ENCODE data around the gene SLC37A2. TPM values are rescaled to one million over a fixed set of nuclear protein-coding genes. Genes with fewer than 3 reads are reported as not detected.

Gene SLC37A2
- total RNA-seq, 6 experiments from 2014 or later, result 1.7 to 4.5 (median 3.7) TPM

DNA sequence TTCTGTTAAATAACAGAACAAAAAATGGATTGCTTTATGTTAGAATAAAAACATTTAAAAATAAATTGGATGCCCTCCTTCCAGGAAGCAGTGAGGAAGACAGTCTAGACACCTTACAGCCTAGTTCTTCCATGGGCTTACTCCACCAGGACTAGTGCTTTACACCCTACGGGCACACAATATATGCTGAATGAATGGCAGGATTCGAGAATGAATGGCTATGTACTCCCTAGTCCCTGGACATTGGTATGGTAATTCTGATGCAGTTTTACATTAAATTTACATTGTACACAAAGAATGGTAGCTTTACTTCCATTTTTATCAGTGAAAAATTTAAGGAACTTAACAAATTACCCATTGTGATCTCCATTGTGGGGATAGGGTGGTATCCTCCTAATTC is 31.6 kb downstream of the SLC37A2 start:
- no peak overlapping the region for H3K27ac Mint-ChIP-seq
- DNase-seq, result no peak
- TF ChIP-seq, protein P1, sequence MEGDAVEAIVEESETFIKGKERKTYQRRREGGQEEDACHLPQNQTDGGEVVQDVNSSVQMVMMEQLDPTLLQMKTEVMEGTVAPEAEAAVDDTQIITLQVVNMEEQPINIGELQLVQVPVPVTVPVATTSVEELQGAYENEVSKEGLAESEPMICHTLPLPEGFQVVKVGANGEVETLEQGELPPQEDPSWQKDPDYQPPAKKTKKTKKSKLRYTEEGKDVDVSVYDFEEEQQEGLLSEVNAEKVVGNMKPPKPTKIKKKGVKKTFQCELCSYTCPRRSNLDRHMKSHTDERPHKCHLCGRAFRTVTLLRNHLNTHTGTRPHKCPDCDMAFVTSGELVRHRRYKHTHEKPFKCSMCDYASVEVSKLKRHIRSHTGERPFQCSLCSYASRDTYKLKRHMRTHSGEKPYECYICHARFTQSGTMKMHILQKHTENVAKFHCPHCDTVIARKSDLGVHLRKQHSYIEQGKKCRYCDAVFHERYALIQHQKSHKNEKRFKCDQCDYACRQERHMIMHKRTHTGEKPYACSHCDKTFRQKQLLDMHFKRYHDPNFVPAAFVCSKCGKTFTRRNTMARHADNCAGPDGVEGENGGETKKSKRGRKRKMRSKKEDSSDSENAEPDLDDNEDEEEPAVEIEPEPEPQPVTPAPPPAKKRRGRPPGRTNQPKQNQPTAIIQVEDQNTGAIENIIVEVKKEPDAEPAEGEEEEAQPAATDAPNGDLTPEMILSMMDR (IDR thresholded peaks at IDR 0.05), result no peak
- peaks cover 21% of the 10 kb centered on the region for H3K4me1 Mint-ChIP-seq (ENCODE audit: low read depth)
- H3K4me3 Mint-ChIP-seq, result no peak overlapping the region
- H3K9me3 Mint-ChIP-seq, result no peaks in the 10 kb centered on the region
- peaks cover 6% of the 10 kb centered on the region; the same call in 1 of the 2 replicates for H3K36me3 Mint-ChIP-seq (ENCODE audit: low read depth)
- H3K27me3 Mint-ChIP-seq (ENCODE audit: insufficient read depth), result no peaks in the 10 kb centered on the region; the same call in none of the 2 replicates

DNA sequence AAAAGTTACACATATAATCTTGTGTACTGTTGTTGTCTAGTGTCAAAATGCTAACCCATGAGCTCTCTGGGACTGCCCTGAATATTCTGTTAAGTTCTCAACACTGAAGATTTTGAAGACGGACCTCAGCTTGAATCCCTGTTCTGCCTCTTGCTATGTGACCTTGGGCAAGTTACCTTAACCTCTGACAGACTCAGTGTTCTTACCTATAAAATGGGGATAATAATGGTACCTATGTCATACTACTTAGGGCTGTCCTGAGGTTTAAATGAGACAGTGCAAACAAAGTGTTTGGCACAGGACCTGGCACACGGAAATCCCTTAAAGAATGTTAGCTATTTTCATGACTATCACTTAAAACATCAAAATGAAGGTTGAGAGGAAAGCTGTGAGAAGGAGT is 37.0 kb downstream of the SLC37A2 start:
- Mint-ChIP-seq H3K9me3 (no peaks in the 10 kb centered on the region), H3K27ac (no peak overlapping the region), H3K4me3 (no peak overlapping the region), H3K4me1 (ENCODE audit: low read depth) (no peaks in the 10 kb centered on the region), H3K27me3 (ENCODE audit: insufficient read depth) (no peaks in the 10 kb centered on the region), H3K36me3 (ENCODE audit: low read depth) (peaks cover 19% of the 10 kb centered on the region)
- TF ChIP-seq, protein P1 (IDR thresholded peaks at IDR 0.05), result no peak
- DNase-seq, result no peak

DNA sequence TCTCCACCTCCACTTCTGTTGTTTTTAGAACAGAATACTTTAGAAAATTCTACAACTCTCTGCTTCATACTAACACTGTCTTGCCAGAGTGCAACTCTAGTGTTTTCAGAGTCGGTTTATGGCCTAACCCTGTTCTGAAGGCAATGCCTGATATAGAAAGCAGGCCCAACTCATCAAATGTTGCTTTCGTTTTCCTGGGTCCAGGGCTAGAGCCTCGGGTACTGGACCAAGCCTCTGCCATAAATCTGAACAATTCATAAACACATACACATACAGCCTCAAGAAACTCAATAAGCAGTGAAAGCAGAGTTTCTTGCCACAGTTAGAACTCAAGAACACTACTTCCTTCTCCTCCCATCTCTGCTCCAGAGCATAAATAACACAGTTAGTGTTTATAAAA is 38.5 kb downstream of the SLC37A2 start:
- Mint-ChIP-seq H3K4me3 (no peak overlapping the region), H3K9me3 (no peaks in the 10 kb centered on the region), H3K4me1 (ENCODE audit: low read depth) (no peaks in the 10 kb centered on the region), H3K27ac (no peak overlapping the region), H3K36me3 (ENCODE audit: low read depth) (peaks cover 19% of the 10 kb centered on the region), H3K27me3 (ENCODE audit: insufficient read depth) (no peaks in the 10 kb centered on the region)
- TF ChIP-seq, protein P1 (IDR thresholded peaks at IDR 0.05), result no peak
- DNase-seq, result no peak

DNA sequence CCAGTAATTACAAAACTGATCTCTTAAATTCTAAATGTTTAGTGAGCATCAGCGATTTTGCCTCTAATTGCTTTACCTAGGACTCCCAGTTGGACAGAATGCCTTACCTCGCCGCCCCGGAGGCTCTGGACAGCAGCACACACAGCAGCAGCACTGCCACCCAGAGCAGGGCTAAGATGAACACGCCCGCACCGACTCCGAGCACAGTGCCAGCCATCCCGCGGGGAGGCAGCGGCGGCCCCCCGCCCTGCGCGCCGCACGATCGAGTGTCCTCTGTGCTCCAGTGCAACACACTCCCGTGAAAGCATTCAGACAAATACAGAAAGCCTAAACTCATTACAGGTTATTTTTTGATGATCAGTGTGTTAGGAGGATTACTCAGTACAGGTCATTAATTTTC is 38.9 kb downstream of the SLC37A2 start:
- Mint-ChIP-seq H3K36me3 (ENCODE audit: low read depth) (peaks cover 17% of the 10 kb centered on the region), H3K27me3 (ENCODE audit: insufficient read depth) (no peaks in the 10 kb centered on the region), H3K27ac (no peak overlapping the region), H3K4me1 (ENCODE audit: low read depth) (no peaks in the 10 kb centered on the region), H3K9me3 (no peaks in the 10 kb centered on the region), H3K4me3 (no peak overlapping the region)
- TF ChIP-seq, protein P1 (IDR thresholded peaks at IDR 0.05), result no peak
- DNase-seq, result no peak

DNA sequence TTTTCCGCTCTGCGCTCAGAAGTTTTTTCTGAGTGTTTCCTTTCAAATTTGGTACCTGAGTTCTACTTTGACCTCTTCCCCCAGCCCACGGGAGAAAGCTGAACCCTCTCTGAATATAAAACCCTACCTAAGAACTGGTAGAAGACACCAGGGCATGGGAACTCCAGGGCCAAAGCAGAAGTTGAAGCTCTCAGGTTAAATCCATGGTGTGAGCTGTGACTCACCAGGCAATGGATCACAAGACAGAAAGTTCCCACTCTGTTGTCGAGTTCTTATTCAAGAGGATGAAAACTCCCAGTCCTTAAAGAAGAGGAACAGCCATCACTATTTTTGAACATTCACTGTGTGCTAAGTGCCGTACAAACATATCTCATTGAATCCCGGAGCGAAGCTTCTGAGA is 39.4 kb downstream of the SLC37A2 start:
- TF ChIP-seq, protein P1 (IDR thresholded peaks at IDR 0.05), result no peak
- Mint-ChIP-seq H3K4me1 (ENCODE audit: low read depth) (no peaks in the 10 kb centered on the region), H3K4me3 (no peak overlapping the region), H3K27me3 (ENCODE audit: insufficient read depth) (no peaks in the 10 kb centered on the region), H3K27ac (no peak overlapping the region), H3K36me3 (ENCODE audit: low read depth) (peaks cover 17% of the 10 kb centered on the region), H3K9me3 (no peaks in the 10 kb centered on the region)
- DNase-seq, result no peak

DNA sequence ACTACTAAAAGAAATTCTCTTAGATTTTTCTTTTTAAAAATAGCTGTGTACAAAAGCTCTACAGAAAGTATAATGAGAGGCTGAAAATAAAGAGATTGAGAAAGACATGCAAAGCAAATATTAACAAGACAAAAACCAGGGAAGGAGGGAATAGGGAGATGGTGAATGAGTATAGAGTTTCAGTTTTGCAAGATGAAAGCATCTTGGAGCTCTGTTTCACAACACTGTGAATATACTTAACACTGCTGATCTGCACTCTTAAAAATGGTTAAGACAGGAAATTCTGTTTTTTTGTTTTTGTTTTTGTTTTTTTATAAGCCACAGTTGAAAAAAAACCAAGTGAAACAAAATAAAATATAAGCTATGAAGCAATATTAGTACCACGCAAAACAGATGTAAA is 42.8 kb downstream of the SLC37A2 start:
- peaks cover 16% of the 10 kb centered on the region for H3K4me1 Mint-ChIP-seq (ENCODE audit: low read depth)
- no peaks in the 10 kb centered on the region for H3K9me3 Mint-ChIP-seq
- H3K27me3 Mint-ChIP-seq (ENCODE audit: insufficient read depth), result no peaks in the 10 kb centered on the region
- peaks cover 5% of the 10 kb centered on the region for H3K36me3 Mint-ChIP-seq (ENCODE audit: low read depth)
- H3K4me3 Mint-ChIP-seq, result no peak overlapping the region
- no peak for DNase-seq
- TF ChIP-seq, protein P1 (IDR thresholded peaks at IDR 0.05), result no peak
- no peak overlapping the region for H3K27ac Mint-ChIP-seq
